ENCODE data around the gene OR2K2.
"Not testable (repeated sequence)": the region's sequence is repeated elsewhere in the genome, so short reads cannot be mapped to it uniquely, and the experiment has no call there.

DNA sequence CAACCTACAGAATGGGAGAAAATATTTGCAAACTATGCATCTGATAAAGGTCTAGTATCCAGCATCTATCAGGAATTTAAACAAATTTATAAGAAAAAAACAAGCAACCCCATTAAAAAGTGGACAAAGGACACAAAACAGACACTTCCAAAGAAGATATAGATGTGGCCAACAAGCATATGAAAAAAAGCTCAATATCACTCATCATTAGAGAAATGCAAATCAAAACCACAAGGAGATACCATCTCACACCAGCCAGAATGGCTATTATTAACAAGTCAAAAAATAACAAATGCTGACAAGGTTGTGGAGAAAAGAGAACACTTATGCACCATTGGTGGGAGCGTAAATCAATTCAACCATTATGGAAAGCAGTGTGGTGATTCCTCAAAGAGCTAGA is 49.2 kb downstream of the OR2K2 start:
- not testable (repeated sequence) for TF ChIP-seq POLR2A (IDR thresholded peaks at IDR 0.05)
- TF ChIP-seq, protein P1, sequence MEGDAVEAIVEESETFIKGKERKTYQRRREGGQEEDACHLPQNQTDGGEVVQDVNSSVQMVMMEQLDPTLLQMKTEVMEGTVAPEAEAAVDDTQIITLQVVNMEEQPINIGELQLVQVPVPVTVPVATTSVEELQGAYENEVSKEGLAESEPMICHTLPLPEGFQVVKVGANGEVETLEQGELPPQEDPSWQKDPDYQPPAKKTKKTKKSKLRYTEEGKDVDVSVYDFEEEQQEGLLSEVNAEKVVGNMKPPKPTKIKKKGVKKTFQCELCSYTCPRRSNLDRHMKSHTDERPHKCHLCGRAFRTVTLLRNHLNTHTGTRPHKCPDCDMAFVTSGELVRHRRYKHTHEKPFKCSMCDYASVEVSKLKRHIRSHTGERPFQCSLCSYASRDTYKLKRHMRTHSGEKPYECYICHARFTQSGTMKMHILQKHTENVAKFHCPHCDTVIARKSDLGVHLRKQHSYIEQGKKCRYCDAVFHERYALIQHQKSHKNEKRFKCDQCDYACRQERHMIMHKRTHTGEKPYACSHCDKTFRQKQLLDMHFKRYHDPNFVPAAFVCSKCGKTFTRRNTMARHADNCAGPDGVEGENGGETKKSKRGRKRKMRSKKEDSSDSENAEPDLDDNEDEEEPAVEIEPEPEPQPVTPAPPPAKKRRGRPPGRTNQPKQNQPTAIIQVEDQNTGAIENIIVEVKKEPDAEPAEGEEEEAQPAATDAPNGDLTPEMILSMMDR (IDR thresholded peaks at IDR 0.05): not testable (repeated sequence)

Data from lower leg skin (tissue), 3 donors.